ENCODE measurements around the gene RUNX2. TPM values are rescaled to one million over a fixed set of nuclear protein-coding genes. Genes with fewer than 3 reads are reported as not detected.
A peak's percentile ranks its signal among the peaks of the same experiment; 100 is the strongest.

RUNX2 gene
- total RNA-seq, 1 experiment from 2014 or later, result 7.0 TPM

- no peak for TF ChIP-seq POLR2AphosphoS5 (IDR thresholded peaks at IDR 0.05; ENCODE audit: low read depth, low read length)
- no peak for TF ChIP-seq TCF7L2 (IDR thresholded peaks at IDR 0.05; ENCODE audit: low read depth, low read length)
- TF ChIP-seq REST (IDR thresholded peaks at IDR 0.05; ENCODE audit: insufficient read depth in 1 of 2, low read depth in 2 of 2, low read length in 1 of 2), result no peak
- no peak for DNase-seq (ENCODE audit: low read depth, low spot score)
- Histone ChIP-seq H3K27me3 (ENCODE audit: control insufficient read depth, insufficient read depth, low read length) (no peaks in the 10 kb centered on the region), H3K27ac (ENCODE audit: low read length) (peak overlapping the region; percentile 93), H3K4me3 (ENCODE audit: low read depth in 2 of 2, low read length in 2 of 2) (peak overlapping the region; percentile 84 to 93), H3K4me1 (ENCODE audit: control insufficient read depth, insufficient read depth, low read length) (peaks cover 15% of the 10 kb centered on the region), H3K36me3 (ENCODE audit: control insufficient read depth, insufficient read depth, low read length) (no peaks in the 10 kb centered on the region), H3K9me3 (ENCODE audit: control insufficient read depth, insufficient read depth, low read depth, low read length) (no peaks in the 10 kb centered on the region)
- BruUV-seq (replicated peaks), result TSS peak; percentile 94
- ChIA-PET POLR2A (interaction anchor here (0.6 to 1.1 kb wide), 3 partner anchors 13 to 40 kb away, joined by 3 read pairs; no protein-coding TSS in a partner anchor), CTCF (interaction anchor here (0.6 to 1.0 kb wide), 3 partner anchors 41 to 554 kb away, joined by 3 read pairs; no protein-coding TSS in a partner anchor)
- in situ Hi-C loops (cut with HindIII; ENCODE audit: low pct_unique_long_range_greater_than_20kb, low sequenced_read_pairs), result no loop called here
- intact Hi-C loops (cut with micrococcal nuclease; ENCODE audit: unreplicated experiment), result no loop called here
- peak; percentile 50 for ATAC-seq
Observed at GRCh38 chr6:45378334-45378926, 50.3 kb downstream of the RUNX2 start.

- ChIA-PET POLR2A (no interaction called here), CTCF (no interaction called here)
- ATAC-seq (no peak), DNase-seq (ENCODE audit: low read depth, low spot score) (no peak)
- Histone ChIP-seq H3K36me3 (ENCODE audit: control insufficient read depth, insufficient read depth, low read length) (no peaks in the 10 kb centered on the region), H3K4me3 (ENCODE audit: low read depth in 2 of 2, low read length in 2 of 2) (no peak overlapping the region), H3K27ac (ENCODE audit: low read length) (no peak overlapping the region), H3K9me3 (ENCODE audit: control insufficient read depth, insufficient read depth, low read depth, low read length) (no peaks in the 10 kb centered on the region), H3K27me3 (ENCODE audit: control insufficient read depth, insufficient read depth, low read length) (no peaks in the 10 kb centered on the region), H3K4me1 (ENCODE audit: control insufficient read depth, insufficient read depth, low read length) (peaks cover 6% of the 10 kb centered on the region)
- intact Hi-C loops (cut with micrococcal nuclease; ENCODE audit: unreplicated experiment), result loop anchor here (10.0 kb wide), 1 partner anchor 728 kb away; no protein-coding TSS in a partner anchor
- TF ChIP-seq POLR2AphosphoS5 (IDR thresholded peaks at IDR 0.05; ENCODE audit: low read depth, low read length), result no peak
- in situ Hi-C loops (cut with HindIII; ENCODE audit: low pct_unique_long_range_greater_than_20kb, low sequenced_read_pairs), result no loop called here
- no TSS peak for BruUV-seq (replicated peaks)
Observed at GRCh38 chr6:45382391-45382790, 54.3 kb downstream of the RUNX2 start.

- Histone ChIP-seq H3K4me3 (ENCODE audit: low read depth in 2 of 2, low read length in 2 of 2) (no peak overlapping the region), H3K27me3 (ENCODE audit: control insufficient read depth, insufficient read depth, low read length) (no peaks in the 10 kb centered on the region), H3K4me1 (ENCODE audit: control insufficient read depth, insufficient read depth, low read length) (no peaks in the 10 kb centered on the region), H3K36me3 (ENCODE audit: control insufficient read depth, insufficient read depth, low read length) (no peaks in the 10 kb centered on the region), H3K9me3 (ENCODE audit: control insufficient read depth, insufficient read depth, low read depth, low read length) (no peaks in the 10 kb centered on the region), H3K27ac (ENCODE audit: low read length) (no peak overlapping the region)
- DNase-seq (ENCODE audit: low read depth, low spot score) (no peak), ATAC-seq (no peak)
- POLR2A ChIA-PET, result interaction anchor here (0.7 kb wide), 1 partner anchor 89 kb away, joined by 9 read pairs; no protein-coding TSS in a partner anchor
- no TSS peak for BruUV-seq (replicated peaks)
- no peak for TF ChIP-seq TCF7L2 (IDR thresholded peaks at IDR 0.05; ENCODE audit: low read depth, low read length)
- TF ChIP-seq CTCF (IDR thresholded peaks at IDR 0.05), result no peak
- TF ChIP-seq POLR2AphosphoS5 (IDR thresholded peaks at IDR 0.05; ENCODE audit: low read depth, low read length), result no peak
- no peak for TF ChIP-seq SIN3A (IDR thresholded peaks at IDR 0.05; ENCODE audit: borderline replicate concordance, insufficient read depth, low read depth, low read length)
- no peak for TF ChIP-seq REST (IDR thresholded peaks at IDR 0.05; ENCODE audit: insufficient read depth in 1 of 2, low read depth in 2 of 2, low read length in 1 of 2)
- CTCF ChIA-PET, result no interaction called here
- in situ Hi-C loops (cut with HindIII; ENCODE audit: low pct_unique_long_range_greater_than_20kb, low sequenced_read_pairs) (no loop called here), intact Hi-C loops (cut with micrococcal nuclease; ENCODE audit: unreplicated experiment) (loop anchor here (10.0 kb wide), 1 partner anchor 732 kb away; no protein-coding TSS in a partner anchor)
Observed at GRCh38 chr6:45386501-45386900, 58.4 kb downstream of the RUNX2 start.
